GM21390 (cell line): Measurements from ENCODE around the gene TMEM271.

Experiments used
- ATAC-seq: cut with Tn5 transposase; IDR thresholded peaks from one replicate; pipeline ENCODE4 v1.9.1; 2021; ENCODE audit not compliant: unreplicated experiment

TMEM271 gene

GRCh38 chr4:576245-576821, at the start of gene TMEM271:
TSS of gene TMEM271 (minus strand) at chr4:576295. CDS start at chr4:576062, 233 bp downstream.
- ATAC-seq: no peak

GRCh38 chr4:625631-626161, 49.6 kb upstream of the TMEM271 start:
- no peak for ATAC-seq

GRCh38 chr4:624705-625590, 48.9 kb upstream of the TMEM271 start, which contains the start of gene PDE6B:
TSS of gene PDE6B (plus strand) at chr4:625573. CDS start at chr4:625627, 54 bp downstream.
- ATAC-seq: no peak

GRCh38 chr4:623914-624566, 47.9 kb upstream of the TMEM271 start:
- no peak for ATAC-seq

- ATAC-seq: no peak
Observed at GRCh38 chr4:622996-623913, 47.2 kb upstream of the TMEM271 start.

GRCh38 chr4:622071-622995, 46.2 kb upstream of the TMEM271 start:
- no peak for ATAC-seq

- ATAC-seq: no peak
Observed at GRCh38 chr4:621296-622070, 45.4 kb upstream of the TMEM271 start.

GRCh38 chr4:620851-621261, 44.8 kb upstream of the TMEM271 start:
- ATAC-seq: no peak

- ATAC-seq: no peak
Observed at GRCh38 chr4:620201-620600, 44.1 kb upstream of the TMEM271 start.

- ATAC-seq: no peak
Observed at GRCh38 chr4:617644-618641, 41.8 kb upstream of the TMEM271 start.

GRCh38 chr4:616911-617643, 41.0 kb upstream of the TMEM271 start:
- no peak for ATAC-seq

- ATAC-seq: no peak
Observed at GRCh38 chr4:616091-616490, 40.0 kb upstream of the TMEM271 start.

- ATAC-seq: no peak
Observed at GRCh38 chr4:613126-613525, 37.0 kb upstream of the TMEM271 start.

- no peak for ATAC-seq
Observed at GRCh38 chr4:612749-613125, 36.6 kb upstream of the TMEM271 start.

- ATAC-seq: no peak
Observed at GRCh38 chr4:612052-612748, 36.1 kb upstream of the TMEM271 start.
